Measurements from ENCODE around the gene ADGRB3.
"Not testable (repeated sequence)": the region's sequence is repeated elsewhere in the genome, so short reads cannot be mapped to it uniquely, and the experiment has no call there.

ADGRB3 gene

DNA sequence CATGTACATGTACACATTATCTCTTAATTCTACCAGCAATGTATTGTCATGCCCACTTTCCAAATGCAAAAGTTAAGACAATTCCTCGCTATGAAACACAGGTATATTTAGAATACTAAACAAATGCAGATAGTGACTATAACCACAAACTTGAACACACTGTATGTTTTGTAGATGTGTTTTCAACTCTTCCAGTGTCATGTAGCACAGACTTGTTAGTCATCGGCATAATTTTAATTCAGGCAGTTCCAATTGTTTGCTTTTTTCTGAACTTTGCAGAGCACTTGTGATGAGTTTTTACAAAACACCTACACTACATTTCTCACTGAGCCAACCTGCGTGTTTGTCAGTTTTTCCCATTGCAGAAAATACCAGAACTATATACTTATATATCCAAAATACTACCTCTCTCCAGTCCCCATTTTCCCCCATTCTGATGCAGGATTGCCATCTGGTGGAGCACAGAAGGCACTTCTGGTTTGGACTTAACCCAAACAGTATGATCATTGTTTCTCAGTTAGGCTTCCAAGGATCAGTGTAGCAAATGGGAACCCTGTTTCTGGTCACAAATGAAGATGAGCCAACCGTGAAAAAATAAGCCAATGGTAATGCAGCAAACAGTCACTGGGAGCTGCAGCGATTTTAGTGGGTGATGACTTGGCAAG, 143.4 kb downstream of the ADGRB3 start:
- no peak for DNase-seq (ENCODE audit: low read depth in 2 of 2, low spot score in 1 of 2)

DNA sequence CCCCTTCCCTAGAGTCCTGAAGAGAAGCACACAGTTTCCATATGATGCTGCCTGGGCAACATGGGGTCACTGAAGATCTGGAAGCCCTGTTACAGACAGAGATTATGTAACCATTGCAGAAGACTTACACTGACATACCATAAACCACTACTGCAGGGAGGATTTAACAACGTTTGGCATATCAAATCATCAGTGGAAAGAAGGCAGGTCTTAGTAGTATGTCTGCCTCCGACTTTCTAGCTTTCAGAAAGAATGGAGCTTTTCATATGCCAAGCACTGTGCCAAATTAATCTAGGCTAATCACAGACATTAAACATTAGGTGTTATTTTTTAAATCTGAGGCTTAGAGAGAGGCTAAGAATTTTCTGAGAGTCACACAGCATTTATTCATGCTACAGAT, 144.3 kb downstream of the ADGRB3 start:
- no peak for DNase-seq (ENCODE audit: low read depth in 2 of 2, low spot score in 1 of 2)

DNA sequence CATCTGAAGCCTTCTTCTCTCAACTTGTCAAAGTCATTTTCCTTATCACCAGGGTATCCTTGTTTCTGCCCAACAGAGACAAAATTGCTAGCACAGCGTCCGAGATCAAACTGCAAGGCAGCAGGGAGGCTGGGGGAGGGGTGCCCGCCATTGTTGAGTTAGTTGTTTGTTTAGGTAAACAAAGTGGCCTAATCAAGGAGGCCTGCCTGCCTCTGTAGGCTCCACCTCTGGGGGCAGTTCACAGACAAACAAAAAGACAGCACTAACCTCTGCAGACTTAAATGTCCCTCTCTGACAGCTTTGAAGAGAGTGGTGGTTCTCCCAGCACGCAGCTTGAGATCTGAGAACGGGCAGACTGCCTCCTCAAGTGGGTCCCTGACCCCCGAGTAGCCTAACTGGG, 155.0 kb downstream of the ADGRB3 start:
- DNase-seq (ENCODE audit: low read depth in 2 of 2, low spot score in 1 of 2), result not testable (repeated sequence)

DNA sequence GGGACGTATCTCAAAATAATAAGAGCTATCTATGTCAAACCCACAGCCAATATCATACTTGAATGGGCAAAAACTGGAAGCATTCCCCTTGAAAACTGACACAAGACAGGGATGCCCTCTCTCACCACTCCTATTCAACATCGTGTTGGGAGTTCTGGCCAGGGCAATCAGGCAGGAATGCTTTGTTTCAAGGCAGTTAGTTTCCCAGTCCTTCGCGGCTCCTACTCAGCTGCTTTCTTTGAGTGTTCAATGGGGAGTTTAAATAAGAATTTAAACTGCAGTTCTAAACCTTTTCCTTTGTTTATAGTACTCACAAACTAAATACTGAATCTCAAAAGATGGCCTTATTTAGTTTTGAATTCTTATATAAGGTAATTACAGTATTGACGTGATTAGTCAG, 179.9 kb downstream of the ADGRB3 start:
- DNase-seq (ENCODE audit: low read depth in 2 of 2, low spot score in 1 of 2), result not testable (repeated sequence)

DNA sequence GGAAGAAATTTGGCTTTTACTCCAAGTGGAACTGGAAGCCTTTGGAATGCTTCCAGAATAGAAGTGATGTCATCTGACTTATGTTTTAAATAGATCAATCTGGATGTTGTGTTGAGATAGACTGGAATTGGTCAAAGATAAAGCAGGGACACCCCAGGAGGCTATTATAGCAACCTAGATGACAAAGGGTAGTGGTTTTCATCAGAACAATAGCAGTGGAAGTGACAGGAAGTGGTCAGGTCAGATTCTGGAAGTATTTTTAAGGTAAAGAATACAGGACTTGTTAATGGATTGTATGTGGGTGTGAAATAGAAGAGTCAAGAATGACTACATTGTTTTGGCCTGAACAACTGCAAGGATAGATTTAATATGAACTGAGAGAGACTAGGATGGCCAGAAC, 191.4 kb downstream of the ADGRB3 start:
- DNase-seq (ENCODE audit: low read depth in 2 of 2, low spot score in 1 of 2), result no peak

DNA sequence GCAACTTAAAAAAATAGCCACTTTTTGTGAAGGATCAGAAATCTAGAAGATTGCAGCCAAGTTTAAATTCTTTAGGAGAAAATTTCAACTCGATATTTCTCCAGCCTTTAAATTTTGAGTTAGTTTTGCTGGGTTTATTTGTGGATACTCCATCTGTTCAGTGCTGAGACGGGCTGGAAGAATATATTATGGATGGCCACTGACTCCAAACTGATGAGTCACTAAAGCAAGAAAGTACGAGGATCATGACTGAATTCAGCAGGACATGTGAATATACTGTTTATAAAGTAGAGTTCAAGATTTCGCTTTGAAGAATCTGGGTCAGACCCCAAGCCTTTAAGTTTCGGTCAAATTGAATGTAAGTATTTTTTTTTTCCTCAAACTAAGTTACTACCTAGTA, 199.5 kb downstream of the ADGRB3 start:
- DNase-seq (ENCODE audit: low read depth in 2 of 2, low spot score in 1 of 2), result no peak

DNA sequence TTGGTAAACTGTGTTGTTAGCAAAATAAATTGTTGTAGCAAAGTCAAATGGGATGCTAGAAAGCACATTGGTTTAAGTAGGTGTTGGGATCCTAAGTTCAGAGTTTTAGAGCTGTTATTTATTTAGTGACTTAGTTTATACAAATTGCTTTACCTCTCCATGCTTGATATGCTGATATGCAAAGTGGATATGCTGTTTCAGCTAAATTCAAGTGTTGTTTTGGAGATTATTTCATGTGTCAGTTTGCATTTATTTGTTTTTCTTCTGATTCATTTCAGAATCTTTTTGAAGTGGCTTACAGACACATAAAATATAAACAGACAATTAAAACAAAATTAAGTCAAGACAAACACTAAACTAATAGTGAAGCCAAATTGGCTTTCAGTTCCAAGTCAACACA, 203.5 kb downstream of the ADGRB3 start:
- DNase-seq (ENCODE audit: low read depth in 2 of 2, low spot score in 1 of 2), result no peak

DNA sequence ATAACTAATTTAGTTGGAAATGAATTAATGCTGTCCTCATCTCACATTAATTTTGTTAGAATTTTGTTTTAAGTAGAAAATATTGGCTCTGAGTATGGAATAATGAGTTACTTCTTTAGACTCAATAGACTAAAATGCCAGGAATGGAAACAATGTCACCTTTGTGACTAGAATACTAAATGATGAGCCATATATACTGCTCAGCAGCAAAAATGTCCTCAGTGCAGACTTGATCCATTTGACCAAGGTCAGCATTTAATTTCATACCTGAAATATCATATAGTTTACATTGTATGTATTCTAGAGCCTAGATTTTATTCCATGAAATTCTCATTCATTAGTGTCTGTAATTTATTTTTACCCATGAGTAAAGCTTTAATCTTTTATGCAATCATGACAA, 217.7 kb downstream of the ADGRB3 start:
- DNase-seq (ENCODE audit: low read depth in 2 of 2, low spot score in 1 of 2), result no peak

DNA sequence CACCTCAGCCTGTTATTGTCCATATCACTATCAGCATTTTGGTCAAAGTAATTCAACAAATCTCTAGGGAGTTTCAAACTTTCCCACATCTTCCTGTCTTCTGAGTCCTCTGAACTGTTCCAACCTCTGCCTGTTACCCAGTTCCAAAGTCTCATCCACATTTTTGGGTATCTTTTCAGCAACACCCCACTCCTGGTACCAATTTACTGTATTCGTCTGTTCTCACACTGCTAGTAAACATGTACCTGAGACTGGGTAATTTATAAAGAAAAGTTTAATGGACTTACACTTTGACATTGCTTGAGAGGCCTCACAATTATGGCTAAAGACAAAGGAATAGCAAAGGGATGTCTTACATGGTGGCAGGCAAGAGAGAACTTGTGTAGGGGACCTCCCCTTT, 224.2 kb downstream of the ADGRB3 start:
- DNase-seq (ENCODE audit: low read depth in 2 of 2, low spot score in 1 of 2), result no peak

DNA sequence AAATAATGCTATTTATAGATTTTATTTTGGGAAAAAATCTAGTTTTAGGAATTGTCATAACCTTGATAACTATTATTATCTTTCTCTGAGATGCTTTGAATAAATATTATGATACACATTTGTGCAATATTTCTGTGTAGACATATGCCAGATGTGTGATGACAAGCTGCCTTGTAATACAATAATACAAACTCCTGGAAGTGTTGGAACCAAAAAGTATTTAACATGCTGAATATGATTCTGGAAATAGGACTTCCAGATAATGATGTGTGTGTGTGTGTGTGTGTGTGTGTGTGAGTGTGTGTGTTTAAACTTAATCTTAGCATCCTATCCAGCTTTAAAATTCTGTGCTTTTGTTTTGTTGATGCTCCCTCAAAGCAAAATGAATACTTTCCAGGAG, 233.6 kb downstream of the ADGRB3 start:
- no peak for DNase-seq (ENCODE audit: low read depth in 2 of 2, low spot score in 1 of 2)

DNA sequence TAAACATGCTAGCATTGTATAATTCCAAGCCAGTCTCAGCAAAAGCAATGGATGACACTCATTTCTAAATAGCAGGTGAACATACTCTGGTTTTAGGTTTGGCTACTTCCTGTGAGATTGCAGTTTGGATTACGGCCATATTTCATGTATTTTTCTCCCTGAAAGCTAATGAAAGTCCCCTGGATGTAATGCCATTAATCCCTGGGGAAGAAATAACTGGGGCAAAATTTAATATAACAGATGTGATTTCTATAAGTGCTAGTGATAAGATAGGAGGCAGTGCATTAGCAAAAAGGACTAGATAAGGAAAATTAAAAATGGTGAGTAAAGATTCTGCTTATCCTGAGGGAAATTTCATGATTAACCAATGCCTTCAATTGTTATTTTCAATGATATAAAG, 238.2 kb downstream of the ADGRB3 start:
- DNase-seq (ENCODE audit: low read depth in 2 of 2, low spot score in 1 of 2), result no peak

DNA sequence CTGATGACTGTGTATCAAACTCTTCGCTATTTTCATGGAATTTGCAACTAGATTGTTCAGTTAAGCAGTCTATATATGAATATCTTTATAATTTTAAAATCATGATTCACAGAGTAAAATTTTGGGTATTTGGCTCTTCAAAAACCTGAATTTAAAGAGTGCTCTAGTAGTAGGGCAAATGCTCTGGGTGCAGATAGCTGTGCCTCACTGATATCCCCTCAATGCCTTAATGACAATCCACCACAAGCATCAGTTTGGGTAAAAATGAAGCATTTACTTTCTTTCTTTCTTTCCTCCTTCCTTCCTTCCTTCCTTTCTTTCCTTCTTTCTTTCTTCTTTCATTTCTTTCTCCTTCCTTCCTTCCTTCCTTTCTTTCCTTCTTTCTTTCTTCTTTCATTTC, 239.7 kb downstream of the ADGRB3 start:
- no peak for DNase-seq (ENCODE audit: low read depth in 2 of 2, low spot score in 1 of 2)

DNA sequence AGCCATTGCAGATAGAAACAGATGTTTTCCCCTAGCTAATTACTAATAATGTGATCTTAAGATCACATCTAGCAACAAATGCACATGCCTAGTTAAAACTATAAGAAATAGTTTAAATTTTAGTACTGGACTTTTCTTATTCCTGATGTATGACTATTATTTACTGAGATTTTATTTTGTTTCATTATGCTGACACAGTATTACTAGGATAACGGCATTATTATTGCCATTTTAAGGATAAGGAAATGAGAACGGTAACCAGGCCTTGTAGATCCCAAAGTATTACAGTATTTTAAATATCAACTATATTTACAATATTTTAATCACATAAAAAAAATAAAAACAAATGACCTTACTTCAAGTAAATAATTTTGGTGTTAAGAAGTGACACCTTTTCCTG, 240.3 kb downstream of the ADGRB3 start:
- DNase-seq (ENCODE audit: low read depth in 2 of 2, low spot score in 1 of 2), result no peak

DNA sequence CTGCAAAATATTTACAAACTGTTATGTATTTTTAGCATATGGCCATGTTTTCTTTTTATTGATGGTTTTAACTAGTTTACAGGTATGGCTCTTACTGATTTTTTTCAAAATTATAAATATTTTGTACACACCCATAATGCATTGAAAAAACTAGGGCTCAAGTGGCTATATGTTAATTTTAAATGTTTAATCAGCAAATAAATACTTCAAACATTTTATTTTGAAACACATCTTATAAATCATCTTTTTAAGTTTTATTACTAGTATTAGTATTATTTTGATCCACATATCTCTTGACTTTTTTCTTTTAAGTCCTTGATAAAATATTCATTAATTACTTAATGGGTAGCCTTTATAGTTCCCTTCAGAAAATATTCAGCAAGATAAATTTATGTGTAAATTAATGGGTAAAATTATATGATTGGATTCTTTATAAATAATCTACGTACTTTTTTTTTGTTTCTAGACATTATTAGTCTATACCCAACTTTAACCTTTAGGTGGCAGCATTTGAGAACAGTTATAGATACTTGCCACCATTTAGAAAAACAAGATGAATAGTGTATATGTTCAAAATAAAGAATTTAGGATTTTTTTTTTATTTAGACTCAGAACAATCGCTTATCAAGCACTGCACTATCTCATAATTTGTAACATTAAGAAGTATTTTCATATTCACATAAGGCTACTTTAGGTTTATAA, 241.9 kb downstream of the ADGRB3 start:
- DNase-seq (ENCODE audit: low read depth in 2 of 2, low spot score in 1 of 2), result no peak

DNA sequence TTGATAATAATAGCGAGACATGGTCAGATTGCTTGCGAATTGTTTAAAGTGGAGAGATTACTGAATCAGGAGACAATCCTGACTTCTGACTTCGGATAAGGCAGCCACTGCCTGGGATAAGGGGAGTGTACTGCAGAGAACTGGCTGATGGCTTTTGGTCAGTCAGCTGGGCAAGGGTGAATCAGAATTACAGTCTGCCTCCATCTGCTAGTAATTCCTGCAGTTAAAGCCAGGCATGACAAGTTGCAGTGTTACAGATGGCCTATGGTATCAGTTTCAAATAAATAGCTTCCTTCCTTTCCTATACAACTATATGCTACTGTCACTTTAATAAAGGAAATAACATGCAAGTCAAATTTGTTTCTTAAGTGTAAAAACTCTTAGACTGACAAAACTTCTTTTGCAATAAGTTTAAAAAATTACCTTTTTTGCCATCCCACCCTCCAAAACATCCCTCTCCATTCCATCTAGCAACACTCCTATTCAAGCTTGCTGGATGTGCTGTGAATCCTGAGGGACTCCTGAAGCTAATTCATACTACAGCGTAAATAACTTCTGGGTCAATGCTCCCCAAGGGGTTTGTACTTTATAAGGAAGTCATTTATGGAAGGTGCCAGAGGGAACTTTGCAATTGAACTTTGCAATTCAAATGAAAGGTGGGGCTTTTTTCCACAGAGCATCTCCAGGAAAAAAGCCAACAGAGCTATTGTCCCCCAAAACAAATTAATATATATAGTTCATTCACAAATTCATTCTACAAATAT, 245.2 kb downstream of the ADGRB3 start:
- DNase-seq (ENCODE audit: low read depth in 2 of 2, low spot score in 1 of 2), result no peak

DNA sequence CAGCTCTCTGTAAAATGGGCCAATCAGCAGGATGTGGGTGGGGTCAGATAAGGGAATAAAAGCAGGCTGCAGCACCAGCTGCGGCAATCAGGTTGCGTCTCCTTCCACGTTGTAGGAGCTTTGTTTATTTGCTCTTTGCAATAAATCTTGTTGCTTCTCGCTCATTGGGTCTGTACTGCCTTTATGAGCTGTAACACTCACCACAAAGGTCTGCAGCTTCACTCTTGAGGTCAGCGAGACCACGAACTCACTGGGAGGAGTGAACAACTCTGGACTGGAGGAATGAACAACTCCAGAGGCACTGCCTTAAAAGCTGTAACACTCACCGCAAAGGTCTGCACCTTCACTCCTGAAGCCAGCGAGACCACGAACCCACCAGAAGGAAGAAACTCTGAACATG, 248.2 kb downstream of the ADGRB3 start:
- DNase-seq (ENCODE audit: low read depth in 2 of 2, low spot score in 1 of 2), result not testable (repeated sequence)

DNA sequence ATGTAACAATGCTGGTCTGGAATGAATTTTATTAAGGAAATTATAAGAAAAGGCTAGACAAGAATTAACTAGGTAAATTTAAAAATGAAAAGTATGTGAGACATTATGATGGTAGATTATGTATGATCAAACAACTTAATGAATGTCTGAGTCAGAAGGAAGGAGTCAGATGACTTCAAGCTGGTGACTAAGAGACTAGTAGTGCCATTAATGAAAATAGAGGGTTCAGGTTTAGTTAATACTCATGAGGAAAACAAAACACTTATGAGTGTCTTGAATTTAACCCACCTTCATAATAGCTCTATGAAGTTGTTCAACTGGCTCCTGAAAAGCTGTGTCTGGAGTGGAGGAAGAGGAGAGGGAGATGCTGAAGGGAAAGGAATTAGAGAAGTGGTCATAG, 256.3 kb downstream of the ADGRB3 start:
- DNase-seq (ENCODE audit: low read depth in 2 of 2, low spot score in 1 of 2), result no peak

DNA sequence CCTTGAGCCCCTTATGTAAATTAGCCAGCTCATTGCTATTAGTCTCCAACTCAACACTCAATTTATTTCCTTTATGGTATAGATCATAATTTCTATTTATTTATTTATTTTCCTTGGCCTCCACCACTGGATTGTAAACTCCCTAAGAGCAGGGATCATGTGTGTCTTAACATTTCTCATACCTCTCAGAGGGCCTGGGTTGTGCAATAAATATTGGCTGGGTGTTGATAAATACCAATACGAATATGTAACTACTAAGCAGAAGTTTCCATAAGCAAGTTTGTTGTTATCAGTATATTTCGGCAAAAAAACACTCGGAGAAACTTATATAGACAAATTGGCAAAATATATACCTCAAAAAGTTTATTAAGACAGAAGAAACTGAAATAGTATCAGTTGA, 257.4 kb downstream of the ADGRB3 start:
- no peak for DNase-seq (ENCODE audit: low read depth in 2 of 2, low spot score in 1 of 2)

DNA sequence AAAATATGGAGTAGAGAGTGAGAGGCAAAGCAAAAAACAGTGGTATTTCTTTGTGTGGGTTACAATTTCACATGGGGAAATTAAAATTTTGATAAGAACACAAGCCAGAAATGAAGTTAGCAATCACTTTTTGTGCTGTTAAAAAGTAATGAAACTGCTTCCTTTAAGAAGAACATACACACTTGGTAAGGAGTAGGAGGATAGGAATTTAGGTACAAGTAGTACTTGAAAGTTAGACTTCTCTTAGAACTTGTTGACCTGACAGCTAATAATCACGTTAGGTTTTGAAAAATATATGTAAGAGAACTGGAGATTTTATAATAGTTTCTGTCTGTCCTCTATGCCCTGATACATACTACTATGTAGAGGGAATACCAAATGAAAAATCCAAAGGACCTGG, 260.8 kb downstream of the ADGRB3 start:
- DNase-seq (ENCODE audit: low read depth in 2 of 2, low spot score in 1 of 2), result no peak

DNA sequence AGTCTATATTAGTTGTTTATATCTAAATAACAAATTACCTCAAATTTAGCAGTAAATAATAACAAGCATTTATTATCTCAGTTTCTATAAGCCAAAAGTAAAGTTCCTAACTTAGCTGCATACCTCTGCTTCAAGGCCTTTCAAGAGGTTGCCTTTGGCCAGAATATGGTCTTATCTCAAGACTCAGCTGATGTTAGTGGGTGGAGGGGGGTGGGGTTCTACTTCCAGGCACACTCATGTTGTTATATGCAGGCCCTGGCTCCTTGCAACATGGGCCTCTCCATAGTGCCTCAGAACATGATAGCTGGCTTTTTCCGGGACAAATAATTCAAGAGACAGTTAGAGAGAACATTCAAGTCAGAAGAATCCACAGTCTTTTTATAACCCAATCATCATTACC, 266.0 kb downstream of the ADGRB3 start:
- DNase-seq (ENCODE audit: low read depth in 2 of 2, low spot score in 1 of 2), result no peak

DNA sequence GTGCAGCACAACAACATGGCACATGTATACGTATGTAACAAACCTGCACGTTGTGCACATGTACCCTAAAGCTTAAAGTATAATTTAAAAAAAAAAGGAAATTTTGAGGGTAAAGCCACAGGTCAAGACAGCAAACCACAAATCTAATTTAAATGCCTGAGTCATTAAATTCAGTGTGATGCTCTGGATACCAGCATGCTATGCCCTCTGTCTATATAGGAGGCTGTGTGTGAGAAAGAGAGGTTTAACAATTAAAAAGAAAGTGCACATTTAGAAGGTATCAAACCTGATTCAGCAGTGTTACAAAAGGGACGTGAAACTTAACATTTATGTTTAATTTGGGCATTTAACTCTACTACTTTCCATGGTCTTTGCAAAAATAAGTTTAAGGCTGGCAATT, 276.3 kb downstream of the ADGRB3 start:
- no peak for DNase-seq (ENCODE audit: low read depth in 2 of 2, low spot score in 1 of 2)

DNA sequence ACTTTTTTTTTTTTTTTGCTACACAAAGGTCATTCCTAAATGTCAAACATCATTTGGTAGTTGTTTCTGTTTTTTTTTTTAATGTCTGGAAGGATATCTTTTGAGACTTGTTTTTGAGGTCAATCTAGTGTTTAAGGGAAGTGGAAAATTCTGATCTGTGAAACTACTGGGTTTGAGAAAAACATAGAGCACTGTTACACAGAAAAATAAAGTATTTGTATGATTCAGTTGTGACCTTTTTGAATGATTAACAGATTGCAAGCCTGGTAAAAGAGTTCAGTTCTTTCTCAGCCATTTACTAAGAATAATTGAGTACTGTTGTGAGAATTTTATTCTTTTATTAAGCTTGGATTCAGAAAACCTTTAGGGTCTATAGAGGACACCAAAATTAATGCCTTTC, 276.7 kb downstream of the ADGRB3 start:
- no peak for DNase-seq (ENCODE audit: low read depth in 2 of 2, low spot score in 1 of 2)

All from stimulated activated CD8-positive, alpha-beta memory T cell treated with anti-CD3 and anti-CD28 coated beads, Interleukin-4, amount 100 ng/mL, for 4 hours (primary cell).